ENCODE results near the gene OR56A3.
"Not testable (repeated sequence)": the region's sequence is repeated elsewhere in the genome, so short reads cannot be mapped to it uniquely, and the experiment has no call there.

Gene OR56A3

GRCh38 chr11:5941951-5942350, at the start of gene OR56A3:
Gene OR56A3 (plus strand): TSS chr11:5942251. CDS start chr11:5947347, 5,096 bp downstream.
- DNase-seq, result no peak

- no peak for DNase-seq
Measured at GRCh38 chr11:5892908-5893307, 49.1 kb upstream of the OR56A3 start, which contains the start of gene OR52E5. Gene OR52E5 (plus strand): TSS chr11:5893208. CDS start chr11:5900777, 7,569 bp downstream.

- DNase-seq, result no peak
Measured at GRCh38 chr11:5899534-5899933, 42.5 kb upstream of the OR56A3 start.

GRCh38 chr11:5910540-5910939, 31.5 kb upstream of the OR56A3 start:
- no peak for DNase-seq

- DNase-seq, result no peak
Measured at GRCh38 chr11:5922749-5923426, 19.2 kb upstream of the OR56A3 start.

GRCh38 chr11:5923427-5923776, 18.6 kb upstream of the OR56A3 start:
- DNase-seq, result no peak

DNA sequence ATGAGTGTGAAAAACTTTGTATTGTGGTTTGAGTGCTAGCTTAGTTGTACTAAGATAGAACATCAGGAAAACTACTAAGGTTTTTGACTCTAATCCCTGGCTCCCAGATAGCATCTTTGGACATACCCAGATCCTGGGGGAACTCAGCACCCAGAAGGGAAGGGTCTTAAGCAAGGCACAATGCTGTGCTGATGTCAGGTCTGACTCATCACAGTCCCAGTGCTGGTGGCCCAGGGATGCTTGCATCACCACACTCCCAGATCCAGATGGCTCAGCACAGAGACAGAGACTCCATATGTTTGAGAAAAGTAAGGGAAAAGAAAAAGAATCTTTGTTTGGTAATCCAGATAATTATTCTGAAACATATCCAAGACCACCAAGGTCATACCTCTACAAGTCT, 18.3 kb upstream of the OR56A3 start:
- DNase-seq, result no peak

- DNase-seq, result no peak
Measured at GRCh38 chr11:5928271-5928670, 13.8 kb upstream of the OR56A3 start.

DNA sequence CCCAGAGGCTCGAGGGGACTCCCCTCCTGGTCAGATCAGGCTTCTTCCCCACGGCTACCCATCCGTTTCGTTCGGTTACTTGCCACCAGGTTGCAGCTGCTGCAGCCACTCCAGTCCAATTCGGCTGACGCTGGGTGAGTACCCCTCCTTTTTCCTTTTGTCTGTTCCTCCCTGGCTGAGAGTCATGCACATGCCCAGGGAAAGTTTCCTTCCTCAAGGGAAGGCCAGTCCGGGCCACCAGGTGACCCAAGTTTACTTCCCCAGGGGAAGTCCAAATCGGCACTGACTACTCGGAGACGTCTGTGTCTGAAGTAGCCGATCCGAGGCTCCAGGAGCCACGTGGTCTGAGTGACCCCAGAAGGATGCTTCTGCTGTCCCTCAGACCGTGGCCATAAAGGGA, 13.2 kb upstream of the OR56A3 start:
- no peak for DNase-seq

DNA sequence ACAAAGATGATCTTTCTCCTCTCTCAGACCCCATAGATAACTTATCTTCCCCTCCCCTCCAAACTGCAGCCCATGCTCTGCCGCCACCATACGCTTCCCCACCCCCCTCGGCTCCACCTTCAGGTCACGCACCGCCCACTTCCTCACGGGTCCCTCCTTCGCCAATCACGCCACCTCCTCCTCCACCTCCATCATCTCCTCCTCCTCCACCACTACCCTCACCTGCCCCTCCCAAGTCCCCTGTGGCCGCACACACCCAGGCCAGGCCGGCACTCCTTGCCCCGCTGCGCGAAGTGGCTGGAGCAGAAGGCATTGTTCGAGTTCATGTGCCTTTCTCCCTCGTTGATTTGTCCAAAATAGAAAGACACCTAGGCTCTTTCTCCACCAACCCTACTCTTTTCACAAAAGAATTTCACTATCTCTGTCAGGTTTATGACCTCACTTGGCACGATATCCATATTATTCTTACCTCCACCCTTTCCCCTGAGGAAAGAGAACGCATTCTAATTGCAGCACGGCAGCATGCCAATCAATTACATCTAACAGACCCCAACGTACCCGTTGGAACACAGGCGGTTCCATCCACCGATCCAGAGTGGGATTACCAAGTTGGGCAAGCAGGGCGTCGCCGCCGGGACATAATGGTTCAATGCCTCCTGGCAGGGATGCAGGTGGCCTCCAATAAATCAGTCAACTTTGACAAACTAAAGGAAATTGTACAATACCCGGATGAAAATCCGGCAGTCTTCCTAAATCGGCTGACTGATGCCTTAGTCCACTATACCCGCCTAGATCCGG, 12.3 kb upstream of the OR56A3 start:
- no peak for DNase-seq

DNA sequence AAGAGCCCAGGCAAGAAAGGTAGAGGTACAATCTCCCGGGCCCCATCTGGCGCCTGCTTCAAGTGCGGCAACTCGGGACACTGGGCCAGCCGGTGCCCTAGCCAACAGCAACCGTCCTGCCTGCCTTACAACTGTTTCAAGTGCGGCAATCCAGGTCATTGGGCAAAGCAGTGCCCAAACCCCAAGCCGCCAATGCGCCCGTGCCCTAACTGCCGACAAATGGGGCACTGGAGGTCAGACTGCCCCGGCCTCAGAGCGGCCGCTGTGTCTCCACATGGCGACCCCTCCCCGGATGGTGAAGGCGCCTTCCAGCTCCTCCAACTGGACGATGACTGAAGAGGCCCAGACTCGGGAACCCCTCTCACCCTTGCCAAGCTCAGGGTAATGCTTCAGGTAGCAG, 11.4 kb upstream of the OR56A3 start:
- no peak for DNase-seq

DNA sequence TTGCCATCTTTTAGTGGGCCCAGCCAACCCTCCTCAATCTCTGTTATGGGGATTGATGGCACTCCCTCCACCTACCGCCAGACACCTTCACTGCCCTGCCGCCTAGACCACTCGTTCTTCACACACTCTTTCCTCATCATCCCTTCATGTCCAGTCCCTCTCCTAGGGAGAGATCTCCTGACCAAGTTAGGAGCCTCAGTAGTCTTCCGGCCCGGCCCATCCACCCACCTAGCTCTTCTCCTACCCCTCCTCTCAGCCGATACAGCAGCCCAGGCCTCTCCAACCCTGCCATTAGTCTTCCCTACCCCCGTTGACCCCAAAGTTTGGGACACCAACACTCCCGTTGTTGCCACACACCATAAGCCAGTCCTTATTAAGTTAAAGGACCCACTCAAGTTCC, 11.0 kb upstream of the OR56A3 start:
- DNase-seq, result no peak

- no peak for DNase-seq
Measured at GRCh38 chr11:5932671-5933070, 9.4 kb upstream of the OR56A3 start.

- no peak for DNase-seq
Measured at GRCh38 chr11:5933116-5933515, 8.9 kb upstream of the OR56A3 start.

DNA sequence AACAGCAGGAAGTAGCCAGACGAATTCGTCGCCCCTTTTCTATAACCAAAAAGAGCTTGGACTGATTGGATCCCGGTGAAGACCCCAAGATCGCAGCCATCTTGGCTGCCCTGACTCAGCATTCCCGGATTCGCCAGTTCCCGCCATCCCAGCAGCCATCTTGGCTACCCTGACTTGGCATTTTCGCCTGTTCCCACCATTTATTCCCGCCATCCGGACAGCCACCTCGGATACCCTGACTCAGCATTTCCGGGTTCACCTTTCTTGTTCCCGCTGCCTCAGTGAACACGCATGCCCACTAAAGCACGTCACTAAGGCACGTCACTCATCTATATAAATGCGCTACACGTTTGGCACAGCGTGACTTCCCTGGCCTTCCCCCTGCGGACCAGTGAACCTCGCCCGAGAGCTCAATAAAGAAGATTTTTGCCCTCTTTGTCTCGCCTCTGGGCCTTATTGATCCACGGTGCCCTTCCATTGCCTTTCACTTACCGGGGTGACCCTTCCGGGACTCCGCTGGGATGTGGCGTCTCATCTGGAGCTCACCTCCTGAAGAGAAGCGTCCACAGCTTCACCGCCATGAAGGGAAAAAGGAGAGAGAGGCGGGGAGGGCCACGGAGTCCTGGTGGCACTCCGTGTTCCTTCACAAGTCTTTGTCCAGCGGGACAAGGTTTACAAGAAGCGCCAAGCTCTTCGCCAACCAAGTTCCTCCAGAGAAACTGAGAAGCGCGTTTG, 4.0 kb upstream of the OR56A3 start:
- no peak for DNase-seq

DNA sequence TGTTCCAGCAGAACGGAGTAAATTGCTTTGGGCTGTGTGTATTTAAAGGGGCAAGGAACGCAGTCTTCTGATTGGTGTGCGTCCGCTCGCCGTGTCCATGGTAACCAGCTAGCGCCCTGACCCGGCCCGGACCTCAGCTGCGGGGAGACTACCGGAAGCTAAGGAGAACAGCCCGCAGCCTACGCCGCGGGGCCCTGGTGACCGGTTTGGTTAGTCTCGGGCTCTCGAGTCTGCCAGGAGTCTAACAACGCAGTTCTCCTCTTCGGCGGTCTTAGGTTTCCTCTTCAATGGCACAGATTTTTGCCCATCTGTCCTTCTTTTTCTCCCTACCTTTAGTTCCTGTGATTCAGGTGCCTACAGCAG, 3.5 kb upstream of the OR56A3 start:
- DNase-seq, result no peak

DNA sequence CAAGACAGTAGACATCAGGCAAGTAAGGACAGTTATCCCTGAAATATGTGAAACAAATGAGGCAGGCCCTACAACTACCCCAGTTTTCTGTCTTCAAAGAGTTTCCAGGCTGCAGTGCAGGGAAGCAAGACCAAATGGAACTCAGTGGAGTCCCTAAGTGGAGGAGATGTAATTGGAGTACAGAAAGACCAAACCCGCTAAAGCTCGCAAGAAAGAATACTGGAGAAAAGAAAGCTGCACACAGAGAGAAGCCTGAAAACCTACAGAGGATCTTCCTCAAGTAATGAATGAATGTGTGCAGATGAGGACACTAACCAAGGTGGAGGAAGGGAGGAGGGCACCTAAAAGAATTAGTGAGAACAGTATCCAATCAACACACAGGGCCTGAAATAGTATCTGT, 1.3 kb upstream of the OR56A3 start:
- no peak for DNase-seq

DNA sequence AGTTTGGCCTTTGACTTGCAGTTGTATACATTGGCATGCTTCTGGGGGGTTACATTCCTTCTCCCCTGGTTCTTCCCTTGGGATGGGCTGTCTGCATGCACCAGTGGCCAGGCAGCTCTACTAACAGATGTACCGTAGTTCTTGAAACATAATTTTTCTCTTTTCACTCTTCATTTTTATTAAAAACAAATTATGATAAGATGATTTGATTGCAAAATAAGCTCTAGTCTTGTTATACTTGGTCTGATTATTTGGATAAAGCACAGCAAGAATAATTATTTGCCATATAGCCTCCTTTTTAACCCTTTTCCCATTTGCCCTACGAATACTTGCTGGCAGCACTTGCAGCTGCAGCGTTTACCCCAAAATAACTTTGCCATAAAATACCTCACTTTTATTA, 13.5 kb downstream of the OR56A3 start:
- DNase-seq, result no peak

GRCh38 chr11:5960704-5961320, 18.8 kb downstream of the OR56A3 start:
- DNase-seq, result not testable (repeated sequence)

GRCh38 chr11:5966958-5967357, 24.9 kb downstream of the OR56A3 start:
- no peak for DNase-seq

- DNase-seq, result no peak
Measured at GRCh38 chr11:5967708-5968107, 25.7 kb downstream of the OR56A3 start.

GRCh38 chr11:5968394-5968793, 26.3 kb downstream of the OR56A3 start, which contains the start of gene OR56A5:
Gene OR56A5 (minus strand): TSS chr11:5968494. CDS start chr11:5968494, 0 bp downstream.
- DNase-seq, result no peak

DNA sequence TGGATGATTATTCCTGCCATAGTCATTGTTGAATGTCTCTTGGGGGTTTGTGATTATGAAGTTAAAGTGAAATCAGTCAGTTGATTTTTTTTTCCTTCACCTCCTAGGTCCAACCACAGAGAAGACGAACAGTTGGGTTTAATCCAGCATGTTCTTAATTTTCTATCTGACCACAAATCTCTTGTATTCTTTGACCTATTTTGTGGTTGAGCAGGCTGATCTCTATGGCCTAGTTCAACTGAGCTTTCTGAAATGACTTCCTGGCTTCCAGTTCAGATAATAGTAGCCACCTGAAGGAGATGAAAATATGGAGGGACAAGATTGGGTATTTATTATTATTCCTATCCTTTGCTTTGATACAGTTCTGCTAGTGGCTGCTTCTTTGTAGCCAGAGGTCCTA, 31.5 kb downstream of the OR56A3 start:
- DNase-seq, result no peak
